Measurements from ENCODE around the gene EMP3. TPM values are rescaled to one million over a fixed set of nuclear protein-coding genes. Genes with fewer than 3 reads are reported as not detected.

Gene EMP3
- total RNA-seq, 1 experiment from 2014 or later: 92.9 TPM

- TF ChIP-seq REST (IDR thresholded peaks at IDR 0.05; ENCODE audit: low read depth) (no peak), CTCF (IDR thresholded peaks at IDR 0.05 in 2 of 3, conservative IDR thresholded peaks at IDR 0.05 in 1 of 3; ENCODE audit: borderline replicate concordance in 1 of 3, insufficient read depth in 1 of 3, low read depth in 2 of 3, low read length in 2 of 3) (no peak)
Observed at GRCh38 chr19:48348737-48349136, 23.4 kb downstream of the EMP3 start (continued).

- no TSS peak for BruUV-seq (replicated peaks)
- Histone ChIP-seq H3K27me3 (ENCODE audit: insufficient read depth, low read length) (no peaks in the 10 kb centered on the region), H3K9ac (ENCODE audit: low read length) (no peak overlapping the region), H3K4me1 (ENCODE audit: control insufficient read depth in 1 of 2, insufficient read depth in 2 of 2, low read length in 2 of 2) (peaks cover 20 to 41% of the 10 kb centered on the region in 2 experiments), H3K79me2 (ENCODE audit: insufficient read depth, low read length) (no peaks in the 10 kb centered on the region), H4K20me1 (ENCODE audit: insufficient read depth) (no peaks in the 10 kb centered on the region), H3K27ac (ENCODE audit: low read depth, low read length) (no peak overlapping the region), H3K9me3 (ENCODE audit: control insufficient read depth in 1 of 2, insufficient read depth in 1 of 2, low read depth in 1 of 2, low read length in 2 of 2) (no peaks in the 10 kb centered on the region), H2AFZ (ENCODE audit: low read depth, low read length, poor library complexity, severe bottlenecking) (no peak overlapping the region), H3K9me2 (ENCODE audit: insufficient read depth) (no peaks in the 10 kb centered on the region), H3K36me3 (ENCODE audit: control insufficient read depth in 1 of 2, insufficient read depth in 2 of 2, low read length in 2 of 2) (no peaks in the 10 kb centered on the region), H3K4me3 (replicated peaks in 1 of 2; ENCODE audit: low read depth in 1 of 2, low read length in 2 of 2) (no peak overlapping the region), H3K4me2 (ENCODE audit: low read length) (no peak overlapping the region)
- TF ChIP-seq YY1 (IDR thresholded peaks at IDR 0.05; ENCODE audit: extremely low read depth, insufficient replicate concordance, low read depth, low read length) (no peak), ATF3 (IDR thresholded peaks at IDR 0.05) (no peak), ZBTB33 (IDR thresholded peaks at IDR 0.05; ENCODE audit: extremely low read depth, insufficient replicate concordance, low read length) (no peak), RAD21 (IDR thresholded peaks at IDR 0.05; ENCODE audit: low read depth) (no peak)
- ATAC-seq (no peak), DNase-seq (ENCODE audit: low read depth, low spot score) (no peak)
- ChIA-PET RAD21 (ENCODE audit: low non-redundant PET in 1 of 2, low total read pairs in 2 of 2, uncharacterized antibody in 2 of 2, unreplicated experiment in 2 of 2) (interaction anchor here in 1 of 2 experiments (0.8 to 1.0 kb wide), 2 partner anchors 41 to 48 kb away, joined by 3 to 4 read pairs; partner anchors contain the start of gene KDELR1), CTCF (interaction anchor here (0.7 to 2.1 kb wide), 9 partner anchors 10 to 233 kb away, joined by 3 to 11 read pairs (median 6); partner anchors contain the start of genes KDELR1, SYNGR4 and TMEM143), POLR2A (no interaction called here)
- intact Hi-C loops (cut with micrococcal nuclease): loop anchor here (1.0 to 5.0 kb wide), 2 partner anchors 31 to 141 kb away; no protein-coding TSS in a partner anchor
Observed at GRCh38 chr19:48350856-48351255, 25.5 kb downstream of the EMP3 start.

Measured in HCT116 (cell line).